GM12878 (cell line): ENCODE measurements around the gene TRAPPC2B. TPM values are rescaled to one million over a fixed set of nuclear protein-coding genes. Genes with fewer than 3 reads are reported as not detected.

Experiments used
- BCL11A ChIP-seq: IDR thresholded peaks from 2 replicates; pipeline ENCODE4 v1.6.1; 2011; ENCODE audit warnings: low read depth, low read length
- CREB1 ChIP-seq: IDR thresholded peaks from 2 replicates; pipeline ENCODE4 v1.6.1; 2012; ENCODE audit warnings: low read depth, mild to moderate bottlenecking, inconsistent platforms
- HDAC2 ChIP-seq: fragments of 200-600 bp; sonication (generic); IDR thresholded peaks from 2 replicates; pipeline ENCODE4 v1.6.1; 2017
- NFYA ChIP-seq: IDR thresholded peaks from 2 replicates; pipeline ENCODE4 v1.6.1; 2011; ENCODE audit warnings: low read depth, mild to moderate bottlenecking, low read length, improper control_type of control experiment, borderline replicate concordance
- NKRF ChIP-seq: fragments of 450-650 bp; conservative IDR thresholded peaks from 2 replicates; pipeline ENCODE4 v1.6.1; 2017; ENCODE audit warnings: mild to moderate bottlenecking, moderate library complexity
- RELB ChIP-seq: fragments of 450-650 bp; IDR thresholded peaks from 2 replicates; pipeline ENCODE4 v1.6.1; 2017; ENCODE audit warnings: low read depth, mild to moderate bottlenecking, moderate library complexity
- TBL1XR1 ChIP-seq: IDR thresholded peaks from 2 replicates; pipeline ENCODE4 v1.6.1; 2012; ENCODE audit warnings: low read depth, low read length, improper control_type of control experiment
- ZNF384 ChIP-seq: IDR thresholded peaks from 2 replicates; pipeline ENCODE4 v1.6.1; 2012; ENCODE audit warnings: low read depth, mild to moderate bottlenecking, low read length, improper control_type of control experiment, borderline replicate concordance
- polyA plus RNA-seq, 11 experiments: library from polyadenylated mRNA; depleted of rRNA in 4 of 11; unstranded in 6 of 11; stranded (reverse) in 5 of 11; fragments of >200 nt; fragmentation: Nextera tagmentation in 4 of 11; fragmentation: Illumina TruSeq in 1 of 11; extraction: Ambion mirVana in 4 of 11; extraction: Trizol in 1 of 11; gene quantifications; 1 replicate in 1 of 11; 2 replicates in 10 of 11; pipeline versions ENCODE4 v1.2.1 to v1.2.3, GENCODE V29; 2011 to 2016; ENCODE audit warnings: inconsistent platforms in 2 of 11, missing spikeins in 2 of 11, low read depth in 1 of 11
- total RNA-seq, 4 experiments: library from RNA; depleted of rRNA in 3 of 4; stranded (reverse); fragments of >200 nt in 3 of 4; fragmentation: Illumina TruSeq in 1 of 4; extraction: Trizol in 1 of 4; gene quantifications; 2 replicates each; pipeline versions ENCODE4 v1.2.1 to v1.2.3, GENCODE V29; 2013 to 2021
- TF ChIP-seq, protein P1 (sequence below): IDR thresholded peaks from 2 replicates; pipeline ENCODE4 v1.6.1; 2012; ENCODE audit warnings: improper control_type of control experiment, low read depth, low read length; ENCODE audit not compliant: insufficient replicate concordance
- TF ChIP-seq, protein P2 (sequence below): IDR thresholded peaks from 2 replicates; pipeline ENCODE4 v1.6.1; 2011; ENCODE audit warnings: borderline replicate concordance, low read depth, mild to moderate bottlenecking, moderate library complexity, mixed read lengths, low read length; ENCODE audit not compliant: insufficient read depth; ENCODE audit errors: extremely low read length
- TF ChIP-seq, protein P3 (sequence below): IDR thresholded peaks from 2 replicates; pipeline ENCODE4 v1.6.1; 2011; ENCODE audit warnings: mild to moderate bottlenecking, low read depth, low read length, moderate library complexity; ENCODE audit not compliant: insufficient replicate concordance
- TF ChIP-seq, protein P4 (sequence below), 3 experiments: IDR thresholded peaks in 2 of 3; conservative IDR thresholded peaks in 1 of 3; 2 replicates each; pipeline ENCODE4 v1.5.1; 2011; ENCODE audit warnings: low read depth in 3 of 3, low read length in 3 of 3, mild to moderate bottlenecking in 3 of 3, control low read depth in 2 of 3, moderate library complexity in 2 of 3, inconsistent platforms in 1 of 3, mixed read lengths in 1 of 3; ENCODE audit not compliant: control insufficient read depth in 2 of 3, insufficient read depth in 1 of 3; ENCODE audit errors: extremely low read depth in 1 of 3
- TF ChIP-seq, protein P5 (sequence below): IDR thresholded peaks from 2 replicates; pipeline ENCODE4 v1.6.1; 2012; ENCODE audit warnings: low read depth, low read length, improper control_type of control experiment

The TRAPPC2B gene
- total and polyA plus RNA-seq, 10 of the 15 experiments (the other 5 are each of a cell fraction or from before 2014, with no cell fraction given), result 10.6 to 86.4 (median 25.6) TPM

GRCh38 chr19:57350877-57351805 lies 12.2 kb upstream of the TRAPPC2B start, which contains the start of gene ZNF304 (continued):
- TF ChIP-seq, protein P1, sequence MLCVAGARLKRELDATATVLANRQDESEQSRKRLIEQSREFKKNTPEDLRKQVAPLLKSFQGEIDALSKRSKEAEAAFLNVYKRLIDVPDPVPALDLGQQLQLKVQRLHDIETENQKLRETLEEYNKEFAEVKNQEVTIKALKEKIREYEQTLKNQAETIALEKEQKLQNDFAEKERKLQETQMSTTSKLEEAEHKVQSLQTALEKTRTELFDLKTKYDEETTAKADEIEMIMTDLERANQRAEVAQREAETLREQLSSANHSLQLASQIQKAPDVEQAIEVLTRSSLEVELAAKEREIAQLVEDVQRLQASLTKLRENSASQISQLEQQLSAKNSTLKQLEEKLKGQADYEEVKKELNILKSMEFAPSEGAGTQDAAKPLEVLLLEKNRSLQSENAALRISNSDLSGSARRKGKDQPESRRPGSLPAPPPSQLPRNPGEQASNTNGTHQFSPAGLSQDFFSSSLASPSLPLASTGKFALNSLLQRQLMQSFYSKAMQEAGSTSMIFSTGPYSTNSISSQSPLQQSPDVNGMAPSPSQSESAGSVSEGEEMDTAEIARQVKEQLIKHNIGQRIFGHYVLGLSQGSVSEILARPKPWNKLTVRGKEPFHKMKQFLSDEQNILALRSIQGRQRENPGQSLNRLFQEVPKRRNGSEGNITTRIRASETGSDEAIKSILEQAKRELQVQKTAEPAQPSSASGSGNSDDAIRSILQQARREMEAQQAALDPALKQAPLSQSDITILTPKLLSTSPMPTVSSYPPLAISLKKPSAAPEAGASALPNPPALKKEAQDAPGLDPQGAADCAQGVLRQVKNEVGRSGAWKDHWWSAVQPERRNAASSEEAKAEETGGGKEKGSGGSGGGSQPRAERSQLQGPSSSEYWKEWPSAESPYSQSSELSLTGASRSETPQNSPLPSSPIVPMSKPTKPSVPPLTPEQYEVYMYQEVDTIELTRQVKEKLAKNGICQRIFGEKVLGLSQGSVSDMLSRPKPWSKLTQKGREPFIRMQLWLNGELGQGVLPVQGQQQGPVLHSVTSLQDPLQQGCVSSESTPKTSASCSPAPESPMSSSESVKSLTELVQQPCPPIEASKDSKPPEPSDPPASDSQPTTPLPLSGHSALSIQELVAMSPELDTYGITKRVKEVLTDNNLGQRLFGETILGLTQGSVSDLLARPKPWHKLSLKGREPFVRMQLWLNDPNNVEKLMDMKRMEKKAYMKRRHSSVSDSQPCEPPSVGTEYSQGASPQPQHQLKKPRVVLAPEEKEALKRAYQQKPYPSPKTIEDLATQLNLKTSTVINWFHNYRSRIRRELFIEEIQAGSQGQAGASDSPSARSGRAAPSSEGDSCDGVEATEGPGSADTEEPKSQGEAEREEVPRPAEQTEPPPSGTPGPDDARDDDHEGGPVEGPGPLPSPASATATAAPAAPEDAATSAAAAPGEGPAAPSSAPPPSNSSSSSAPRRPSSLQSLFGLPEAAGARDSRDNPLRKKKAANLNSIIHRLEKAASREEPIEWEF, result no peak
- TF ChIP-seq HDAC2, result no peak
- peak; percentile 98 for TF ChIP-seq CREB1
- TF ChIP-seq, protein P2, sequence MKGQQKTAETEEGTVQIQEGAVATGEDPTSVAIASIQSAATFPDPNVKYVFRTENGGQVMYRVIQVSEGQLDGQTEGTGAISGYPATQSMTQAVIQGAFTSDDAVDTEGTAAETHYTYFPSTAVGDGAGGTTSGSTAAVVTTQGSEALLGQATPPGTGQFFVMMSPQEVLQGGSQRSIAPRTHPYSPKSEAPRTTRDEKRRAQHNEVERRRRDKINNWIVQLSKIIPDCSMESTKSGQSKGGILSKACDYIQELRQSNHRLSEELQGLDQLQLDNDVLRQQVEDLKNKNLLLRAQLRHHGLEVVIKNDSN, result no peak
- TF ChIP-seq TBL1XR1, result no peak
- TF ChIP-seq, protein P3, sequence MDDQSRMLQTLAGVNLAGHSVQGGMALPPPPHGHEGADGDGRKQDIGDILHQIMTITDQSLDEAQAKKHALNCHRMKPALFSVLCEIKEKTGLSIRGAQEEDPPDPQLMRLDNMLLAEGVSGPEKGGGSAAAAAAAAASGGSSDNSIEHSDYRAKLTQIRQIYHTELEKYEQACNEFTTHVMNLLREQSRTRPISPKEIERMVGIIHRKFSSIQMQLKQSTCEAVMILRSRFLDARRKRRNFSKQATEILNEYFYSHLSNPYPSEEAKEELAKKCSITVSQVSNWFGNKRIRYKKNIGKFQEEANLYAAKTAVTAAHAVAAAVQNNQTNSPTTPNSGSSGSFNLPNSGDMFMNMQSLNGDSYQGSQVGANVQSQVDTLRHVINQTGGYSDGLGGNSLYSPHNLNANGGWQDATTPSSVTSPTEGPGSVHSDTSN, result no peak
- TF ChIP-seq, protein P4, sequence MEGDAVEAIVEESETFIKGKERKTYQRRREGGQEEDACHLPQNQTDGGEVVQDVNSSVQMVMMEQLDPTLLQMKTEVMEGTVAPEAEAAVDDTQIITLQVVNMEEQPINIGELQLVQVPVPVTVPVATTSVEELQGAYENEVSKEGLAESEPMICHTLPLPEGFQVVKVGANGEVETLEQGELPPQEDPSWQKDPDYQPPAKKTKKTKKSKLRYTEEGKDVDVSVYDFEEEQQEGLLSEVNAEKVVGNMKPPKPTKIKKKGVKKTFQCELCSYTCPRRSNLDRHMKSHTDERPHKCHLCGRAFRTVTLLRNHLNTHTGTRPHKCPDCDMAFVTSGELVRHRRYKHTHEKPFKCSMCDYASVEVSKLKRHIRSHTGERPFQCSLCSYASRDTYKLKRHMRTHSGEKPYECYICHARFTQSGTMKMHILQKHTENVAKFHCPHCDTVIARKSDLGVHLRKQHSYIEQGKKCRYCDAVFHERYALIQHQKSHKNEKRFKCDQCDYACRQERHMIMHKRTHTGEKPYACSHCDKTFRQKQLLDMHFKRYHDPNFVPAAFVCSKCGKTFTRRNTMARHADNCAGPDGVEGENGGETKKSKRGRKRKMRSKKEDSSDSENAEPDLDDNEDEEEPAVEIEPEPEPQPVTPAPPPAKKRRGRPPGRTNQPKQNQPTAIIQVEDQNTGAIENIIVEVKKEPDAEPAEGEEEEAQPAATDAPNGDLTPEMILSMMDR (IDR thresholded peaks at IDR 0.05 in 2 of 3, conservative IDR thresholded peaks at IDR 0.05 in 1 of 3; ENCODE audit: control insufficient read depth in 2 of 3, extremely low read depth in 1 of 3, insufficient read depth in 1 of 3, low read depth in 3 of 3, low read length in 3 of 3), result no peak
- no peak for TF ChIP-seq BCL11A
- TF ChIP-seq NFYA, result no peak
- TF ChIP-seq RELB, result peak; percentile 71
- no peak for TF ChIP-seq ZNF384
- TF ChIP-seq NKRF, result no peak; the same call in 1 of the 2 replicates
- TF ChIP-seq, protein P5, sequence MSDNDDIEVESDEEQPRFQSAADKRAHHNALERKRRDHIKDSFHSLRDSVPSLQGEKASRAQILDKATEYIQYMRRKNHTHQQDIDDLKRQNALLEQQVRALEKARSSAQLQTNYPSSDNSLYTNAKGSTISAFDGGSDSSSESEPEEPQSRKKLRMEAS, result no peak
